Astrocyte (in vitro differentiated cells and primary cell): ENCODE results near the gene DDO.

Source experiments
- CTCF ChIP-seq: IDR thresholded peaks from 2 replicates; pipeline ENCODE4 v1.5.1; 2011; ENCODE audit warnings: low read depth, mild to moderate bottlenecking, inconsistent platforms, low read length, moderate library complexity; ENCODE audit not compliant: insufficient read depth
- EZH2 ChIP-seq: IDR thresholded peaks from 2 replicates; pipeline ENCODE4 v1.6.1; 2012; ENCODE audit warnings: mild to moderate bottlenecking, low read length, inconsistent platforms; ENCODE audit not compliant: insufficient read depth

DNA sequence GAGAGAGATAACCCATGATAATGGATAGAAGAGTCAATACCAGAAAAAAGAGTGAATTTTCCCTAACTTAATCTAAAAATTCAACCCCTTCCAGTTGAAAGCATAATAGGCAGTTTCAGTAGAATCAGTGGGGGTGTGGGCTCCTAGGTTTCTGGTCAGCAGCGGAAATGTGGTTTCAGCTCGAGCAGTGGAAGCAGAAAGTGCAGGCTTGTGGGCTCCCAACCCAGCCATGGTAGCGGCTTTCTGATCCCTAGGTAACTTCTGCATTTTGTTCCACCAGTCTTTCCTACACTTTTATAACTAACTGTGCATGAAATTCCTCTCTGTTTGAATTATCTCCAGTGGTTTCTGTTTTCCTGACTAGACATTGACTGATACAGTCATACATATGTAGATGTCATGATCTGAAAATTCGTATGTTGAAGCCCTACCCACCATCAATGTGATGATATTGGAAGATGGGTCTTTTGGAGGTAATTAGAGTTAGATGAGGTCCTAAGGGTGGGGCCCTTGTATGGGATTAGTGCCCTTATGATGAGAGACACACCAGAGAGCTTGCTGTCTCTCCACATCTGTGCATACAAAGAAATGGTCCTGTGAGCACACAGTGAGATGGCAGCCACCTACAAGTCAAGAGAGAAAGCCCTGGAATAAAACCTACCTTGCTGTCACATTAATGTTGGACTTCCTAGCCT lies 6.5 kb upstream of the DDO start:
- no peak for TF ChIP-seq CTCF
- no peak for TF ChIP-seq EZH2
